ENCODE data around the gene TIRAP.
"Not testable (repeated sequence)": the region's sequence is repeated elsewhere in the genome, so short reads cannot be mapped to it uniquely, and the experiment has no call there.

Gene TIRAP

DNA sequence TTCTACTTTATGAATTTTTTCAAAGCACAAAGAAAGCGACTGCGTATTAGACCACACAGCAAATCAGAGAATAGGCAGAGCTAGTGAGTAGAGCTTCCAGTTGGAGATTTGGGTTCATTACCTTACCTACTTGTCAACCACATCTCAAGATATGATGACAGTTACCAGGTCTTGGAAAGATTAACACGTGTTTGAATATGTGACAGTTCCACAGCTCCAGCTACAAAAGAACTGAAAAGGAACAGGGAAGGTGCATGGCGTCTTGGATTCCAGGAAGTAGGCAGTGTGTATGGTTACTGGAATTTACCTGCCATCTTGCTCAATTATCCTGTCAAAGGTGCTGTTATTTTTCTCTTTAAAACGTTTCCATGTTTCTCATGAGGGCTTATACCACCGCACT is 5.3 kb downstream of the TIRAP start:
- no peak for DNase-seq (ENCODE audit: low spot score)

GRCh38 chr11:126290887-126291286 is 8.0 kb downstream of the TIRAP start:
- no peak for DNase-seq (ENCODE audit: low spot score)

GRCh38 chr11:126293726-126294125 is 10.8 kb downstream of the TIRAP start:
- no peak for DNase-seq (ENCODE audit: low spot score)

- DNase-seq (ENCODE audit: low spot score): no peak
Measured at GRCh38 chr11:126297004-126297403, 14.1 kb downstream of the TIRAP start.

- peak; percentile 99 for DNase-seq (ENCODE audit: low spot score)
Measured at GRCh38 chr11:126303623-126304456, 20.9 kb downstream of the TIRAP start, which contains the start of gene DCPS. Gene DCPS, plus strand, starts transcription at chr11:126304060. Its CDS starts 21 bp downstream, at chr11:126304081.

- DNase-seq (ENCODE audit: low spot score): no peak
Measured at GRCh38 chr11:126304457-126305075, 21.7 kb downstream of the TIRAP start.

- no peak for DNase-seq (ENCODE audit: low spot score)
Measured at GRCh38 chr11:126305699-126306098, 22.8 kb downstream of the TIRAP start.

GRCh38 chr11:126307706-126308105 is 24.8 kb downstream of the TIRAP start:
- DNase-seq (ENCODE audit: low spot score): peak; percentile 31

- DNase-seq (ENCODE audit: low spot score): no peak
Measured at GRCh38 chr11:126308271-126308671, 25.4 kb downstream of the TIRAP start.

- DNase-seq (ENCODE audit: low spot score): not testable (repeated sequence)
Measured at GRCh38 chr11:126308771-126309170, 25.9 kb downstream of the TIRAP start.

DNA sequence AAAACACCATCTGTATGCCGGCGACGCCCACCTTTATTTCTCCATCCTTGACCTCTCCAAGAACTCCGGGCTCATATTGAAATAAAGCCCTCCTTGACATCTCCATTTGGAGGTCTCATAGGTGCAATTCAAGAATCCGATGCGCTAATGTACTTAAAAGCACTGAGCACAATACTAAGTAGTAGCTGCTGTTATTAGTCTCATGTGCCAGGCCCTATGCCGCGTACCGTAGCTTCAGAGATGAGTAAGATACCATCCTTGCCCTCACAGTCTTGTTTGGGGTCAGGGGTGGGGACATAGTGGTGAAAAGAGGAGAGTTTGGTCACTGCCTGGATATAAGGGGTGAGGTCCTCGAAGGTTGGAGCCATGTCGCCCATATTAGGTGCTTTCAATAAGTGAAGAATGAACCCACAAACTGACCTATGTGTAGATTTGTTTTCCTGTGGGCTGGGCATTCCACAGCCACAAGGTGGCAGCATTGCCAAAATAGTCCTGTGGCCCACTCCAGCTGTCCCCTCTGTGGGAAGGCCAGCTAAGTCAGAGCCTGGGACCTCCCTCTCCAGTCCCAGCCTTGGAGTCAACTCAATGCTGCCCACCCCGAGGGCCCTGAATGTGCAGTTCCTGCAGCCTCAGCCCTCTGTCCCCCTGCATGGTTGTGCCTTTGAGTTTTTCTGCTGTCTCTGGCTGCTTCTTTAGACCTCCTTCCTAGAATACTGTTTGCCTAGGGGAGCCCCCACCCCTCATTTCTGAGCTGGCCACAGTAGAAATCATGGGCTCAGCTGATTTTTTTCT is 27.5 kb downstream of the TIRAP start:
- DNase-seq (ENCODE audit: low spot score): peak; percentile 83

DNA sequence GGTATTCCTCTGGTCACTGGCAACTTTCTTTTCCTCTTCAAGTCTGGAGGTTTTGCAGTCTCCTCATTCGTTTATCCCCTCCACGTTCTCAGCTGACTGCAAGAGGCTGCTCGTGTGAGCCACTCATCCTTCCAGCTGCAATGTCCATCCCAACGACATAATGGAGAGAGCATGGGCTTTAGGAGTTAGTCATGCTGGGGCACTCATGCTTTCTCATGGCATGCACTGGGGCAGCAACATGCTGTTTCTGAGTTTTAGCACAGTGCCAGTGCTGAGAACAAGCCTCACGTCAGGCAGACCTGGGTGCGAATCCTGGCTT is 28.1 kb downstream of the TIRAP start:
- DNase-seq (ENCODE audit: low spot score): peak; percentile 39

GRCh38 chr11:126311401-126312291 is 28.8 kb downstream of the TIRAP start:
- DNase-seq (ENCODE audit: low spot score): no peak

- no peak for DNase-seq (ENCODE audit: low spot score)
Measured at GRCh38 chr11:126312961-126313360, 30.1 kb downstream of the TIRAP start.

DNA sequence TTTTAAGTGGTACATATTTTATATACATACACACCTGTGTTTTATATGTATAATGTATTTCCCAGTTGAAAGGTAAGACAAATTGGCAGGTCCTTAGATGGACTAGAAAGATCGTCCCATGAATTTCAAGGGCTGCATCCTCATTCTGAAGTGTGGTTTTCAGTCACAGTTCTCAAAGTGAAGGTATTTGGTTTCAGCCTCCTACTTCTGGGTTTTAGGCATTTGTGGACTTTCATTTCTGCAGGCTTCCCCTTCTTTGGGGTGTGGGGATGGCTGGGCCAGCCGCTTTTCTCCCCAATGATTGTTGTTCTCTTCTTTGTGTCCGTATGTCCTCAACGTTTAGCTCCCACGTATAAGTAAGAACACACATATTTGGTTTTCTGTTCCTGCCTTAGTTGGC is 30.9 kb downstream of the TIRAP start:
- no peak for DNase-seq (ENCODE audit: low spot score)

GRCh38 chr11:126317432-126317755 is 34.5 kb downstream of the TIRAP start:
- no peak for DNase-seq (ENCODE audit: low spot score)

DNA sequence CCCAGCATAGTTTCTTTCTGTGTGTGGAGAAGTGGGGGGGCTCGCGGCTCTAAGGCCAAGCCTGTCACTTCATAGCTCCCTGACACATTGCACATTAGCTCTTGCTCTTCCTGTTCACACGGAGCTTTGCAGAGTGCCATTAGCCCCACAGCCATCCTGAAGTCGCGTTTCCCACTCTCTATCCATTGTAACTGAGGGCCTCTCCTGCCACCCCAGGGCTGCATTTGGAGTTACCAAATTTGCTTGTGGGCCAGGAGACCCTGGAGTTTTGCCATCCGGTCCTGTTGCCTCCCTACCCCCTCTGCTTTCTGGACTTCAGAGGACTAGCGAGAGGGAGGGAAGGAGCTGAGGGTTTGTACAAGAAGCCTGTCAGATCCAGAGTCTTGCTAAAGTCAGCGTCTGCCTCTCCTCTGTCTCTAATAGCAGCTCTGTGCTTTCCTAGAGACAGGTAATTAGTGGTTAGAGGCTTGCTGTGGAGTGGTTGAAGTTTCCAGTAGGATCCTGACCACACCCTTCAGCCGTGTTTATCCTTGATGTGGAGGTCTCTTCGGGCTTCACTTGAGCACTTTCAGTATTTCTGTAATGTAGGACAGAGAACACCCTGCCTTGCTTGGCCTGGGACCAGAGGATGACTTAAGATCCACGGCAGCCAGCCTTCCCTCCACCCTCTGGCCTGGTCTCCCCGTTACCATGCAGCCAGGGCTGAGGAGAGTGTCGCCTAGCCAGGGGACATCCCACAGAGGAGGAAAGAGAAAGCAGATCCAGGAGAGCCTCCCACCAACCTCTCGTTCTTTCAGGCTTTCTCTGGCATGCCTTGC is 35.1 kb downstream of the TIRAP start:
- peak; percentile 75 for DNase-seq (ENCODE audit: low spot score)

- DNase-seq (ENCODE audit: low spot score): peak; percentile 92
Measured at GRCh38 chr11:126318574-126319373, 35.9 kb downstream of the TIRAP start.

- no peak for DNase-seq (ENCODE audit: low spot score)
Measured at GRCh38 chr11:126319374-126319740, 36.5 kb downstream of the TIRAP start.

- DNase-seq (ENCODE audit: low spot score): no peak
Measured at GRCh38 chr11:126322996-126323395, 40.1 kb downstream of the TIRAP start.
